Fibroblast of skin of back (primary cell): Measurements from ENCODE around the gene HPCA. TPM values are rescaled to one million over a fixed set of nuclear protein-coding genes. Genes with fewer than 3 reads are reported as not detected.
A peak's percentile ranks its signal among the peaks of the same experiment; 100 is the strongest.

Source experiments
- DNase-seq: peaks from one replicate; pipeline ENCODE4 v3.0.0-alpha.2; 2013
- polyA plus RNA-seq, 2 experiments: library from polyadenylated mRNA; unstranded; fragments of 120-200 nt; gene quantifications; one replicate each; pipeline ENCODE4 v1.2.1, GENCODE V29; 2013; ENCODE audit not compliant: insufficient read length in 2 of 2

The HPCA gene
- not detected for polyA plus RNA-seq (2013, experiment 1 of 2; ENCODE audit: insufficient read length)
- not detected for polyA plus RNA-seq (2013, experiment 2 of 2; ENCODE audit: insufficient read length)

DNA sequence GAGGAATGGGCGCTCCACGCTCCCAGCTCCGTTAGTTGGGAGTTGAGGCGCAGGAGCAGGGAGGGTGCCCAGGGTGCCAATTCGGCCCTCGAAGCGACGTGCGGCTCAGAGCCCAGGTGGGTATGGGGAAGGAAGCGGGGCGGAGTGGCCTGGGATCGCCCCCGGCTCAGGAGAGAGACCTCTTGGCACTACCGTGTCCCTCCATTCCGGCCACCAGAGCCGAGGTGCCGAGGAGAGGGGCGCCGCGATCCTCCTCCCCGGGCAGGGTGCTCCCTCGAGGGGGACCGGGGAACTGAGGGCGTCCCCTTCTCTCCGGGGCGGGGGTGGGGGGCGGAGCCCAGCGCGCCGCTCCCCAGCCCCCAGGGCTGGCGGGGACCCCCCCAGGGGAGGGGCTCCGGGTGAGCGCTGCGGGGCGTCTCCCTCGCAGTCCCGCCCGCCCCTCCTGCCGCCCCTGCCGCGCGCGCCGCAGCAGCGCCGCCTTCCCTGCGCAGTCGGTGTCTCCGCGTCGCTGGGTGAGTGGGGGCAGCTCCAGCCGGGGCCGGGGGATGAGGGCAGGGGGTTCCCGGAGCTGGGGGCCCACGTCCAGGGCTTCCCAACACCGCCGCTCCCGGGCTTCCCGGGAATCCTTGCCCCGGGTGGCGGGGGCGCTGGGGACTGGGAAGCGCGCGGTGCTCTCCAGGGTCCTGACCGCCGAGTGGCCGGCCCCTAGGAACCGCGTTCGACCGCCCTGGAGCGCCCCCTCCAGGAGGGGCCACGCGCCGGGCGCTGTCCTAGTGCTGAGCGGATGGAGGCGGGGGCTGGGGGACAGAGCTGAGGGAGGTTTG, at the start of gene HPCA:
Gene HPCA, plus strand, starts transcription at position 488 of the 824 bp plus-strand sequence. CDS start 2,408 bp downstream, outside the sequence.
- peak; percentile 61 for DNase-seq

DNA sequence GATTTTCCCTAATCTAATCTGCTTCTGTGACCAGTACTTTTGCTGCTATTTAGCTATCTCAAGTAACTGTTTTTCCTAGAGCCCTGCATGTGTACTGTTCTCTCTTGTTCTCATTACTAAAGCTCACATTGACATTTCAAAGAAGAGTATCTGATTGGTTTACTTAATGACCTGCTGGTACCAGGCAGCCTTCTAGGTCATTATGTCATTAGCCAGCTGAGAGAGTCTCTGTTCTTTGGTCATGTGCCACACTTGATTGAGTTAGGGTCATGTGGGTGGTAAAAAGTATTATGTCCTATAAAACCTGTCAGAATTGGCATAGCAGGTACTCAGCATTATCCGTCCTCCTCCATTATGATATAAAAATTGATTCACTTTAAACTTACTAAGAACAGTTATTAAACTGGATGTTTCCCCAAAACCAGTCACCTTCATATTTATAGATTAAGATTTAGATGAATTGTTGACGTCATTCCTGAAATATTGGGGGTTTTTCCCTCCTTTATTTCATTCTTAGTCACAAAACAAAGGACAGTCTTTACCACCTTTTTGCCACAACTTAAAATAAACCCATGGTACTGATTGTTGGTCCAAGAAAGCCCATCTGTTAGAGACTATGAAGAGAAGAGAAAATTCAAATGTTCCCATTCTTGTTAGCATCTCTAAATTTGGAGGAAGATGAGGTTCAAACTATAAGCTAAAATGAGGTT, 37.8 kb upstream of the HPCA start:
- DNase-seq = no peak

DNA sequence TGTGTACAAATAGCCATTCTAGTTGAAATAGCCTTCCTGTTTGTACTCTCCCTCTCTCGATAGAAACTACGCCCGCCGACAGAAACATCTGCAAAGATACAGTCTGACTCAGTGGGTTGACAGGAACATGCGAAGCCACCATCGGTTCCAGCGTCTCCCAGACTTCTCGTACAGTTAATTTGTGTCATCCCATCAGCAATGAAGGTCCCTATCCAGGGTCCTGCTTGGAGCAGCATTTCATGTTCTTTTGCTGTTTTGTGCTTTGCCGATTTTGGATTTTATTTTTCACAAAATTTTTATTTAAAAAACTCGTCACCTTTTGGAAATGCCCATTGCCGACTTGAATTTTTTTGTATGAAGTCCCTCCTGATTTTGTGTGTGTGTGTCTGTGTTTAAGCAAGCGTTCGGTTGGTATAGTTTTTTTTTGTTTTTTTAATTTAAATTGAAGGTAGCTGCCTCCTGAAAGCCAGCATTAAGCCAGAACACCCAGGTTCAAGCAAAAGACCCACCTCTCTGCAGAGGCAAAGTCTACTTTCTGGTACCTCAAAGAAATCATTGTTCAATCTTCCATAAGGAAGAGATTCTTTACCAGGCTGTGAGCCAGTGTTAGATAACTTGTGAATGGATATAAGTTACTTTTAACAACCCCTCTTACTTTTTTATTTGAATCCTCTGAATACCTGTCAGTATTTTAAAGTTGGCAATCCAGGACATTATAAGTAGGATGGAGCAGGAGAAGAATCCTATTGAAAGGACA, 30.3 kb upstream of the HPCA start:
- DNase-seq = no peak

DNA sequence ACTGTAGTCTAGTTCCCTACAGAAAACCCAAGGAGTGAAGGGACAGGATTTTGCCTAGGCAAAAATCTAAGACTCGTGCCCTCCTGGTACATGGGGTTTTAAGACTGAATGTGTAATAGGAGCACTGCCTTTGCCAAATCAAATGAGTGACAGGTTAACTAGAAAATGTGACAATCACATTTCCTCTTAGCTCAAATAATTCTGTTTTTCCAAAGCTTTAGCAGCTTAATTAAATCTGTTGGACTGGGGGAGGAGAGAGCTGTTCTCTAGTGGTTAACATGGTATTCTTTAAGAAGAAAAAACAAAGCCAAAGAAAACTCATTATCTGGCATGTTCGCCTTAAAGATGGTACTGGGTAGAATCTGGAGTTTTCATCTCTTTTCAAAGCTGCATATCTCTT, 28.2 kb upstream of the HPCA start:
- DNase-seq = no peak

DNA sequence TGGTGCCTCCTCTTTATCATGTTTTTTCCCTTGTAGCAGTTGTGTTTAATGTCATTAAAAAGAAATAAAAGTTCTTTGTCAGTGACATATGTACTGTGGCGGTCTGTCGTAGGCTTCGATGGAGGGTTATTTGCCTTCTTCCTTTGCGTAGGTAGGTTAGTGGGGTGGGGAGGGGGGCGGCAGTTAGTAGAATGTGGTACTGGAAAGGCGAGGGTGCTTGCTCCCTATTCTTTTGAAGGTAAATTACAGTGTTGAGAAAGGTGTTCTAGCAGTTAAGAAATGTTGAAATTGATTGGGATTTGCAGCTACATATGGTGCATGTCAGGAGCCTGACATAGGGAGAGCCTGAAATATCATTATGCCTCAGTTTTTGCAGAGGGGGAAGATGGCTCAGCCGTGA, 27.5 kb upstream of the HPCA start:
- DNase-seq = no peak

DNA sequence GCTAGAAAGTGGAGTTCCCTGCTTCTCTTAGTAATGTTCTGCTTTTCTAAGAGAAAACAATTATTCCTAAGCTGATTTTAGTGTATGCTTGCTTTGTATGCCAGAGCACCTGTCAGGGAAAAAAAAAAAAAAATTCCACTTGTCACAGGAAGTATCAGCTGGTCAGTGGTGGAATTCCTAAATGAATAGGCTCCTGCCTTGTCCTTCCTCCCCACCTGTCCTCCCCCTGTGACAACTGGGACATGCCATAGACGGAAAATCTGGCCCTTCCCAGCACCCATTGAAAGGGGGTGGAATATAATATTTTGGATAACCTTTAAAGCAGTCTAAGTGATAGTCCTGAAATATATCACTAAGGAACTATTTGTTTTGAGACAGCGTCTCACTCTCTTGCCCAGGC, 26.4 kb upstream of the HPCA start:
- DNase-seq = no peak

DNA sequence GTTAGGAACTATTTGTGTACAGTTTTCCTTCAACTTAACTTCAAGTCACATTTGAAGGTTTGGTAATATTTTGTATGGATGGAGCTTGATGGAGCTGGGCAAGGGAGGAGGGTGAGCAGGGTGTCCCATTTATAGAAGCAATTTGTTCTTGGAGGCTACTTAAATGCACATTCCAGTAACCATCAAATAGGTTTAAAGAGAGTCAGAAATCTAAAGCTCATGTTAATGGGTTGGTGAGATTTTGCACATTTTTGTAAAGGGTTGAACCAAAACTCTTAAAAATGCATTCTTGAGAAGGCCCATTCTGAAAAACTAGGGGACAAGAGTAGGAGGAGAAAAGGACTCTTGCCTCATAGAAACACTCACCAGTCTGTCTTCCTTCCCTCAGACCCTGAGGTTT, 25.7 kb upstream of the HPCA start:
- no peak for DNase-seq

DNA sequence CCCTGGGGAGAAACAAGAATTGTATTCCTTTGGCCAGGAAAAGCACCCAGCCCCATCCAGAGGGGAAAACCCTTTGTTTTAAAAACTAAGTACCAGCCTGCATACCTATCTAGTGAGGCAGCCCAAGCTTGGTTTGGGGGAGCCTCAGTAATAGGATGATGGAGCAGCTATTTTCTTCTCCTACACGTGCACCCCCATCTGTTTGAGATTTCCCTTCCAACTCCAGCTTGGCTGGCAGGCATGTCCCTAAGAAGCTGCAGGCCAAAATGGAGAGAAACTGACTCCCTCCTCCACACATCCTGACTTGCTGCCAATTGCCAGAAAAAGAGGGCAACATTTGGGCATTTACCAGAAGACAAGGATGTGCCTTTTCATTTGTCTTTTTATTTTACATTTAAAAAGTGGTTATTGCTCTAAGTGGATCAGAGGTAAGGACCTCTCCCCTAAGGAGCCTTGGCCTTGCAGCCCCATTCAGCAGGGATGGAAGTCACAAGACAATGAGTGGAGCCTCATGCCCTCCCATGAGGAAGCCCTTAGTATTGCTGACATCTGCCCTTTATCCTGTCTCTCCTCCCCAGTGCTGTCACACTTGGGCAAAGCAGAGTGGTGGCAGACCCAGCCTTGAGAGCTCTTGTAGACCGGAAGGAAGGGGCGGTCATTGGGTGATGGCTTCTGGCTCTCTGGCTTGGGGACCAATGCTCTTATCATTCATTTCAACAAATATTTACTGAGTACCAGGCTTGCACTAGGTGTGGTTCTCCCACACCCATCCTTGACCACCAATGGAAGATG, 24.2 kb upstream of the HPCA start:
- DNase-seq = no peak

DNA sequence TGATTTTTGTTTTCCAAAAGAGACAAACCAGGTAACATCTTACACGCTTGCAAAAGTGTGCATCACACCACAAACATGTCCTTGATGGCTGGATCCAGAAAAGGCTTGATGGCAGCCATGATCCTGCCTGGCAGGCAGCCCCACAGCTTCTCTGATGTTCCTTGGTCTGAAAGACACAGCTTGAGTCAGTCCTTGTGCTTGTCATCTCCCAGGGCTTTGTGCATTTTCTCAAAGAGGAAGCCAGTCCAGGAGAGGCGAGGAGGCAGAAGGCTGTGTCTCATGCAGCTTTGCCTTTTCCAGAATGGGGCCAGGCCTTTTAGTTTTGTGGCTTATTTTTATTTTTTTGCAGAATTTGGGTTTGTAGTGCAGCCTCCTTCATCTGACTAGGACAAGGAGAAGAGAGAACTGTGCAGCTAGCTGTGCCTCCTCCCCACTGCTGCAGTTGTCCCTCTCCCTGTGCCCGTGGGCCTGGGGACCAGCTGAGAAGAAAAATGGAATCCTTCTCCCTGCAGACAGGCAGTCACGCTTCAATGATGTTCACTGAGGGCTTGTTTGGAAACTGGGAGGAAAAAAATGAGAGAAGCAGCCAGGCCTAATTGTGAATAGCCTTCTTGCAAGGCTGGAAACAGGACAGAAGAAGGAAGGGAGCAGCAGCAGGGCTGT, 22.9 kb upstream of the HPCA start:
- DNase-seq = no peak

DNA sequence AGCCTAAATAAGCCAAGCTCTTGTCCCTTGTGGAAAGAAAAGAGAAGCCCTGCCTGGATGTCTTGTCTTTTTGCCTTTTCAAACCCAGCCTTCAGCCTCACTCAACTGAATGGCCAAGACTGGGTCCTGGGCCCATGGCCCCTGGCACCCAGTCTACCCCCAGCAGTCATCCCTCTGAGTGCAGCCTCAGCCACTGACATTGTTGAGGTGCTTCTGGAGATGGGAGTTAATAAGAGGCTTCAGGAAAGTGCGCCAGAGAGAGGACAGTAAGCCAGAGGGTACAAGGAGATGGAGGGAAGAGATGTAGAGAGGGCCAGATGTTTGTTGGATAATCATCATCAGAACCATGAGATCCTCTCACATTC, 22.4 kb upstream of the HPCA start:
- DNase-seq = no peak

DNA sequence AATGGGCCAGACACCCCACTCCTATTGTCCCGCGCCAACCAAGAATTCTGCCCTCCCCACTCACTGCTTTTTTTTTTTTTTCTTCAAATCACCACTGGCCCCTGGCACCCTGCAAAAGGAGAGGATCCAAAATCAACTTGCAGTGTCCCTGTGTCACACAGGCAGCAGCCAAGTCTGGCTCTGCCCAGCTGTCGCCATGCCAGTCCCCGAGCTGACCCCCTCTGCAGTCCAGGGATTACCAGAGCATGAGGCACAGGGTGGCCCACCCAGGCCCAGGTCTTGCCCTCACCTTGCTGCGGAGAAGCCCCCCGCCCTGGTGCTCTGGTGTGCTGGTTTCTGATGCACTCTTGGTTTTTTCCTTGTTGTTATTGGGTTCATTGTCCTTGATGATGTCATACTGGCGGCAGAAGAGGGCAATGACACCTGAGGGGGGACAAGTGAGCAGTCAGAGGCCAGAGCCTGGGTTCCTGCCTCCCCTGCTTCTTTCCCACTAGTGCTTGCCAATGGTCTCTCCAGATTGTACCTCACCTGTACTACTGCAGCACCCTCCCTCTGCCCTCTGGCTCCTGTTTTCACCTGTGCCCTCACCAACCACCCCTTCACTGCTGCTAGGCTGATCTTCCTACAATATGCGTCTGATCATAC, 21.8 kb upstream of the HPCA start:
- DNase-seq = no peak

DNA sequence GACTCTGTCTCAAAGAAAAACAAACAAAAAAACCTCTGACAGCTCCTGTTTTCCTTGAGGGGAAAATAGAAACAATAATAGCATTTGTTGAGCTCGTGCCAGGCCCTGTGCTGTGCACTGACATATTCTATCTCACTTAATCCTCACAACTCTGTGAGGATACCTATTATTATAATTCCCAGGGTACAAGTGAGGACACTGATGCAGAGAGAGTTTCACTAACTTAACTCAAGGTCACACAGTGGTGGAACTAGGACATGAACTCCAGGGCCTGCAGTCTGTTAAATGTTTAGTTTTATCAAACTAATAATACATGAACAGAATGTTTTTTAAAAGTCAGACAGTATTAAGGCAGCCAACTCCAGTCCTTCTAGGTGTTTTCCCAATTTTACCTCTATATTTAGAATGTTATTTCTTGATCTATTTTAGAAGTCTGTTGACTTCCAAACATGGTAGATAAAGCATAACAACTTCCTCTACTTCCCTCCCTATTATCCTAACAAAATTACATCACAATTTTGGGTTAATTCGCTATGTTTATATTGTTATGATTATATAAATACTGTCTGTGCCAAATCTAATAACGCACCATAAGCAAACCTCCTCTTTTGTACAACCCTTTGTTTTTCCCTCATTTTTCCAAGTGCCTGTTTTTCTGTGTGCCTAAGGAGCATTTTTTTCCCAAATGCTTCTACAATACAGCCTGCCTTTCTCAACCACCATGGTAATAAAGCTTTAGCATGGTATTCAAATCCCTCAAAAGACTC, 20.5 kb upstream of the HPCA start:
- no peak for DNase-seq

DNA sequence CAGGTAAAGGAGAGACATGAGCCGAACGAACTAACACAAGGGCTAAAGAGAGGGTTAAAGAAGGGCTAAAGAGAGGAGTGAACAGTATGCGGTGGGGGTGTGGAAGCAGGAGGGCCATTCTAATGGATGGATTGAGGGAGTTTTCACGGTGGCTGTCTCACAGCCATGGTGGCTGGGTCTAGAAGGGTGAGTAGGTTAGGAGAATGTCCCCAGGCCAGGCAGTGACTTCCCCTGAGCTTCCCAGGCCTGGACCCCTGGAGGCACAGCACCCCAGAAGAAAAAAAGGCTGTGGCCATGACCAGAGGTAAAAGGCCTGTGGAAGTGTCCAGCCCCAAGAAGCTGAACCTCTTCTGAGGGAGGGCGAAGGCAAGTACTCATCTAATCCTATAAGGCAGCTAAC, 19.1 kb upstream of the HPCA start:
- DNase-seq = no peak

DNA sequence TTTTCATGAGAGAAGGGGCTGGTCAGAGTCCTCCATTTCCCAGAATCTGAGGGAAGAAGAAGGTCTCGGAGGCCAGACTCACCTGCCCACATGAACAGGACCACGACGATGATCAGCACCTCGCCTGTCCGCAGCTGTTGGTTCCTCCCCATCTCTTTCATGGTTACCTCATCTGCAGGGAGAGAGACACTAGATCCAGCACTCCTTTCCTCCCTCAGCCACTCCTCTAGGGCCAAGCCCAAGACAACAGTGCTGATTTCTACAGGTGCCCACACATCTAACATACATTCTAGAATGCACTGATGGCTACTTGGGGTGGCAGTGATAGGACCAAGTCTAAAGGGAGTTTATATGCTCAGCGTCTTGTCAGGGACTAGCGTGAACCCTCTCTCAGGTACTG, 18.6 kb upstream of the HPCA start:
- no peak for DNase-seq

DNA sequence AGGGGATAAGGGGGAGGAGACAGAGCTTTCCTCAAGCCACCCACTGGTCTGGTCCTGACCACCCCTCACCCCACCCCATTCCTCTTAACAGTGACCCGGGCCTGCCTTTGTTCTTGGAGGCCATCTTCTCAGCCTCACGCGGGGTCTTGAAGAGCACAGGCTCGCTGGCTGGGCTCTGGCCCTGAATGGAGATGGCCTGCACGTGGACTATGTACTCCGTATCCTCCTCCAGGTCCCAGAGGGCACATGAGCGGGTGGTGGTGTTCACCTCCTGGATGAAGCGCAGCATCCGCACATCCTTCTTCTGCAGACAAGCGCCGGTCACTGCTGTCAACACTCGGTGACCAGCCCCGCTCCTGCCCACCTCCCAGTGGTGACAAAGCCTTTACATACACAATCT, 18.2 kb upstream of the HPCA start:
- DNase-seq = no peak

DNA sequence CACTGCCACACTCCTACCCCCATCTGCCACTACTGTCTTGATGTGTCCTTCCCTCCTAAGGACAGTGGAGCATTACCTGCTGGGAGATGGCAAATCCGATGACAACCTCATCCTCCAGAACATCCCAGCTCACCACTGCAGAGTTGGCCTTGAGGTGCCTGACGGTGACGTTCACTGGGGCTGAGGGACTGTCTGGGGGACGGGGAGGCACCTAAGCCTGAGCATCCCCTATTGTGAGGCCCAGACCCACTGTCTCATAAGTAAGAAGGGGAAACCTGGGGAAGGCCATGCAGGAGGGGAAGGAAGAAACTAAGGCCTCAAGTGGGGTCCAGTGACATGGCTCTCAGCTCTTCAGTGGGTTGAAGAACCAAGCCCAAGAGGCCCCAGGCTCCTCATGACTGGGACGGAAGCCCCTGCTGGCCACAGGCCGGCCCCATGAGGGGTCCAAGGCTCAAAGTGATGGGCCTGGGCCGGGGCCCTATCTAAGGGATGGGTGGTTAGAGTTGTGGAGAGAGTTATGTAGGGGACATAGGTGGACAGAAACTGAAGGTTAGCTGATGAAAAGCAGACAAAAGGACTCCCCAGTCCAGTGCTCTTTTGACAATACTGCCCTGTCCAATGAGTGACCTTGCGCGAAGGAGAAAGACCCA, 17.4 kb upstream of the HPCA start:
- DNase-seq = no peak

DNA sequence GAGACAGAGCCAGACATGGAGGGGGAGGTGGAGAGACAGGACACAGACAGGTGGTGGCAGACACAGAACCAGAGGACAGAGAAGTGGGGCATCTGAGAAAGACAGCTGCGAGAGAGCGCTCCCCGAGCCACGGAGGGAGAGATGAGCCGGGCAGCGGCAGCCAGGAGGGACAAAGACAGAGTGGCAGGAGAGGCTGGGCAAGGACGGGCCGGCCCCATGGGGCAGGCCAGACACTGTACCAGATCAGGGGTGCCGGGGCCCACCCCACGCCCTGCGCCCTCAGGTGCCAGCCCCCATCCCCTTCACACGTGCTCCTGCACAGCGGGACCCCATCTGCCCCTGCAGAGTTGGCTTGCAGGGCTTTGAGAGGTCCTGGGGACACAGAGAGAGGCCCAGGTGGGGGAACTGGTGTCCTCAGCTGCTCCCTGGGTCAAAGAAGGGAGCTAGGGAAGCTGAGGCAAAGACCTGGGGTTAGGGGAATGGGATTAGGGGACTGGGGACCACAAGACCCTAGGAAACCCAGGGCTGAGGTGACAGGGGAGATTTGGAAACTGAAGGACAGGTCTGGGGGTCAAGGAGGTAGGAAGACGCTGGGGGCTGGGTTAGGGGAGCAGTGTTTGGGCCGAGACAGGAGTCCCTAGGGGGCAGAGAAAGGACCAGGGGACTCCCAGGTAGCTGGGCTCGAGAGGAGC, 16.2 kb upstream of the HPCA start:
- no peak for DNase-seq

DNA sequence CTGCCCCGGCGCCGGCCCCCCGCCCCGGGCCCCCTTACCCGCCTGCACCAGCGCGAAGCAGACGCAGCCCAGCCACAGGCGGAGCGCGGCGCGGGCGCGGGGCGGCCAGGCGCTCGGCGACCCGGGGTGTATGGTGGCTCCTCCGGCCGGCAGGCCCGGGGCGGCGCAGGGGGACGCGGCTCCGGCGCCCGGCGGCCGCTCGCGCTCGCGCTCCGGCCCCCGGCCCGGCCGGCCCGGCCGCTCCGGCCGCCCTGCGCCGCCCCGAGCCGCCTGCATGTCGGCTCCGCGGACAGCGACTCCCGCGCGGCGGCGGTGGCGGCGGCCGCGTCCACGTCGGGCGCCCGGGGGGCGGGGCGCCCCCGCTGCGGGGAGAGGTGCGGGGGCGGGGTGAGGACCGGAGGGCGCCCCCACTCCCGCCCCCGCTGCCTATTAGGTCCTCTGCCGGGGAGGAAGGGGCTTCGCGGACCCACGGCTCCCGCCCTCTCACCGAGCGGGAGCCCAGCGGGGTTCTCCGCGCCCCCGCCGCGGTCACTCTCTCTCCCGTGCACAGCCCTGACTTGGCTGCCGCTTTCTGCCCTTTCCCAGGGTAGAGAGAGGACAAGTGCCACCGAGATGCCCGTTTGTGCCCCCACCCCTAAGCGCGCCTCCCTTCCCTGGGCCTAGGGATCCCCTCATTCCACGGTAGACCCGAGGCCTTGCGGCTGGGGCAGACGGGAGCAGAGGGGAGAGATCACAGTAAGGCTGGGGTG, 15.5 kb upstream of the HPCA start, which contains the start of gene FNDC5:
Gene FNDC5, minus strand, starts transcription at position 298 of the 749 bp plus-strand sequence.
- DNase-seq = peak; percentile 50
